Measurements from ENCODE around the gene CYP19A1.
A peak's percentile ranks its signal among the peaks of the same experiment; 100 is the strongest.

Gene CYP19A1

DNA sequence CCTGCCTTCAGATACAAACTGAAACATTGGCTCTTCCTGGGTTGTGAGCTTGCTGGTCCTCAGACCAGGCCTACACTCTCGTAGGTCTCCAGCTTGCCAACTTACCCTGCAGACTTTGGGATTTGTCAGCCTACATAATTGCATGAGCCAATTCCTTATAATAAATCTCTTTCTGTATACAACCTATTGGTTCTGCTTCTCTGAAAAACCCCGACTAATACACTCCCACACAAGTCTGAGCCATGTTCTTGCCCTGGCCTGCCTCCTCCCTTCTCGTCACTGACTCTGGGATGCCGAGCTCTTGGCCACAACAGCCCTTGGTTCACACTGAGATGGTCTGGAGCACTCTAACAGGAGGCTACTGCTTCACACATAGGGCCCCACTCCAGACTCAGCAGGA is 9.5 kb downstream of the CYP19A1 start:
- H3K27me3 ChIP-seq (ENCODE audit: insufficient read depth, poor library complexity, severe bottlenecking), result no peaks in the 10 kb centered on the region
- DNase-seq (ENCODE audit: low read depth in 1 of 2, low spot score in 1 of 2), result no peak
- TF ChIP-seq, protein P1, sequence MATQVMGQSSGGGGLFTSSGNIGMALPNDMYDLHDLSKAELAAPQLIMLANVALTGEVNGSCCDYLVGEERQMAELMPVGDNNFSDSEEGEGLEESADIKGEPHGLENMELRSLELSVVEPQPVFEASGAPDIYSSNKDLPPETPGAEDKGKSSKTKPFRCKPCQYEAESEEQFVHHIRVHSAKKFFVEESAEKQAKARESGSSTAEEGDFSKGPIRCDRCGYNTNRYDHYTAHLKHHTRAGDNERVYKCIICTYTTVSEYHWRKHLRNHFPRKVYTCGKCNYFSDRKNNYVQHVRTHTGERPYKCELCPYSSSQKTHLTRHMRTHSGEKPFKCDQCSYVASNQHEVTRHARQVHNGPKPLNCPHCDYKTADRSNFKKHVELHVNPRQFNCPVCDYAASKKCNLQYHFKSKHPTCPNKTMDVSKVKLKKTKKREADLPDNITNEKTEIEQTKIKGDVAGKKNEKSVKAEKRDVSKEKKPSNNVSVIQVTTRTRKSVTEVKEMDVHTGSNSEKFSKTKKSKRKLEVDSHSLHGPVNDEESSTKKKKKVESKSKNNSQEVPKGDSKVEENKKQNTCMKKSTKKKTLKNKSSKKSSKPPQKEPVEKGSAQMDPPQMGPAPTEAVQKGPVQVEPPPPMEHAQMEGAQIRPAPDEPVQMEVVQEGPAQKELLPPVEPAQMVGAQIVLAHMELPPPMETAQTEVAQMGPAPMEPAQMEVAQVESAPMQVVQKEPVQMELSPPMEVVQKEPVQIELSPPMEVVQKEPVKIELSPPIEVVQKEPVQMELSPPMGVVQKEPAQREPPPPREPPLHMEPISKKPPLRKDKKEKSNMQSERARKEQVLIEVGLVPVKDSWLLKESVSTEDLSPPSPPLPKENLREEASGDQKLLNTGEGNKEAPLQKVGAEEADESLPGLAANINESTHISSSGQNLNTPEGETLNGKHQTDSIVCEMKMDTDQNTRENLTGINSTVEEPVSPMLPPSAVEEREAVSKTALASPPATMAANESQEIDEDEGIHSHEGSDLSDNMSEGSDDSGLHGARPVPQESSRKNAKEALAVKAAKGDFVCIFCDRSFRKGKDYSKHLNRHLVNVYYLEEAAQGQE (IDR thresholded peaks at IDR 0.05; ENCODE audit: insufficient replicate concordance, low read depth), result no peak
- TF ChIP-seq GABPA (IDR thresholded peaks at IDR 0.05; ENCODE audit: low read depth) (no peak), POLR2AphosphoS5 (IDR thresholded peaks at IDR 0.05; ENCODE audit: low read depth) (no peak), SPI1 (IDR thresholded peaks at IDR 0.05; ENCODE audit: borderline replicate concordance, low read depth) (no peak)
- TF ChIP-seq, protein P2, sequence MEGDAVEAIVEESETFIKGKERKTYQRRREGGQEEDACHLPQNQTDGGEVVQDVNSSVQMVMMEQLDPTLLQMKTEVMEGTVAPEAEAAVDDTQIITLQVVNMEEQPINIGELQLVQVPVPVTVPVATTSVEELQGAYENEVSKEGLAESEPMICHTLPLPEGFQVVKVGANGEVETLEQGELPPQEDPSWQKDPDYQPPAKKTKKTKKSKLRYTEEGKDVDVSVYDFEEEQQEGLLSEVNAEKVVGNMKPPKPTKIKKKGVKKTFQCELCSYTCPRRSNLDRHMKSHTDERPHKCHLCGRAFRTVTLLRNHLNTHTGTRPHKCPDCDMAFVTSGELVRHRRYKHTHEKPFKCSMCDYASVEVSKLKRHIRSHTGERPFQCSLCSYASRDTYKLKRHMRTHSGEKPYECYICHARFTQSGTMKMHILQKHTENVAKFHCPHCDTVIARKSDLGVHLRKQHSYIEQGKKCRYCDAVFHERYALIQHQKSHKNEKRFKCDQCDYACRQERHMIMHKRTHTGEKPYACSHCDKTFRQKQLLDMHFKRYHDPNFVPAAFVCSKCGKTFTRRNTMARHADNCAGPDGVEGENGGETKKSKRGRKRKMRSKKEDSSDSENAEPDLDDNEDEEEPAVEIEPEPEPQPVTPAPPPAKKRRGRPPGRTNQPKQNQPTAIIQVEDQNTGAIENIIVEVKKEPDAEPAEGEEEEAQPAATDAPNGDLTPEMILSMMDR (IDR thresholded peaks at IDR 0.05; ENCODE audit: insufficient read depth, low read length), result no peak

DNA sequence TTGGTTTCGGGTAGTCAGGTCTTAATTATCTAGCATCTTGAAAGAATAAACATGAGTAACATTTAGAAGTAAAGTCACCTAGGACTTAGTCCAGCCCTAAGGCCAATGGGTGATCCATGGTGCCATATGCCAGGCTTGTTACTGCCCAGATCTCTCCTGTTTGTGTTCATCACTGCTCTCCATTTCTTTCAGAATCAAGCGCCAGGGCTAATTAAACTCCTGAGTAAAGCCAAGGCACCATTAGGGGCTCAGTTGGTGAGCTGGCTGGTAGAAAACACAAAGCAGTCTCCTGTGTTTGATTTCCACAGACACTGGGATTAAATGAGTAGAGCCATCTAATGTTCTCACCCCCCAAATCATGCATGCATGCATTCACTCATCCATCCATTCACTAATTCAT is 11.3 kb downstream of the CYP19A1 start:
- TF ChIP-seq POLR2AphosphoS5 (IDR thresholded peaks at IDR 0.05; ENCODE audit: low read depth), result no peak

More for the DNA sequence above, 9.5 kb downstream of the CYP19A1 start:
- Histone ChIP-seq H3K4me3 (replicated peaks; ENCODE audit: insufficient read depth, low read length) (no peak overlapping the region), H3K27ac (replicated peaks) (no peak overlapping the region)

DNA sequence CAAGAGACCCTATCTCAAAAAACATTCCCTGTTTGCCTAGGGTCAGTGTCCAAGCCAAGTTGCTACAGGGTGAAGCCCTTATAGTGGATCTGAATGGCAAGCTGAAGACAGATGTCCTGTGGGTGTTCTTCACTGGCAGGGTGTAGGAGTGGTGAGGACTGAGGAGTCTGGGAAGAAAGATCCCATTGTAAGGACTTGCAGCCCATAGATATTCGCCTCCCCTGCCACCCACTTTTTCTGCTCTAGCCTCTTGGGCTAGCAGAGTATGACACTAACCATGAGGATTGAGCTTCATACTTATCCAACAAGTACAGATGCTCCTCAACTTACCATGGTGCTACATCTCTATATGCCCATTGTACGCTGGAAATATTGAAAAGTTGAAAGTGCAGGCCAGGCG is 13.2 kb downstream of the CYP19A1 start:
- Histone ChIP-seq H3K4me3 (replicated peaks; ENCODE audit: insufficient read depth, low read length) (no peak overlapping the region), H3K27ac (replicated peaks) (no peak overlapping the region), H3K27me3 (ENCODE audit: insufficient read depth, poor library complexity, severe bottlenecking) (no peaks in the 10 kb centered on the region)
- TF ChIP-seq, protein P2 (IDR thresholded peaks at IDR 0.05; ENCODE audit: insufficient read depth, low read length), result no peak
- TF ChIP-seq, protein P1 (IDR thresholded peaks at IDR 0.05; ENCODE audit: insufficient replicate concordance, low read depth), result no peak
- TF ChIP-seq SPI1 (IDR thresholded peaks at IDR 0.05; ENCODE audit: borderline replicate concordance, low read depth) (no peak), GABPA (IDR thresholded peaks at IDR 0.05; ENCODE audit: low read depth) (no peak), POLR2AphosphoS5 (IDR thresholded peaks at IDR 0.05; ENCODE audit: low read depth) (no peak)
- no peak for DNase-seq (ENCODE audit: low read depth in 1 of 2, low spot score in 1 of 2)

More for the DNA sequence above, 11.3 kb downstream of the CYP19A1 start:
- no peak overlapping the region for H3K4me3 ChIP-seq (replicated peaks; ENCODE audit: insufficient read depth, low read length)
- H3K27me3 ChIP-seq (ENCODE audit: insufficient read depth, poor library complexity, severe bottlenecking), result no peaks in the 10 kb centered on the region
- no peak overlapping the region for H3K27ac ChIP-seq (replicated peaks)
- DNase-seq (ENCODE audit: low read depth in 1 of 2, low spot score in 1 of 2), result no peak

DNA sequence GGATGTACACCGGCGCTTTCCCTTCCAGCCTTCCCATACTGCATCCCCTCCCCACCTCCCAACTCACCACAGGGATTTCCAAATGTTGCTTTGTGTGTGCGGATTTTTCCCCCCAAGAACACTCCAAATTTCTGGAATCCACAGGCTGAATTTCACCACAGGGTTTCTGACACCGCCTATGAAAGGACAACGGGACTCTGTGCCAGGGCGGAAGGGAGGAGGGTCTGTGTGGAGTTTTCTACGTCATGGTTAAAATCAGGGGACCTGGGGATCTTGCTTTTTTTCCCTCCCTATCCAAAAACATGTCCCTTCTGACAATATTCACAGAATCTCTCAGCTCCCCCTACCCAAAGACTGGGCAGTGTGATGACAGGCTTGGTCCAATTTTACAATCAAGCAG is 14.6 kb downstream of the CYP19A1 start:
- H3K27ac ChIP-seq (replicated peaks), result peak overlapping the region; percentile 85
- TF ChIP-seq POLR2AphosphoS5 (IDR thresholded peaks at IDR 0.05; ENCODE audit: low read depth) (no peak), GABPA (IDR thresholded peaks at IDR 0.05; ENCODE audit: low read depth) (no peak), SPI1 (IDR thresholded peaks at IDR 0.05; ENCODE audit: borderline replicate concordance, low read depth) (no peak)
- TF ChIP-seq, protein P1 (IDR thresholded peaks at IDR 0.05; ENCODE audit: insufficient replicate concordance, low read depth), result no peak
- TF ChIP-seq, protein P2 (IDR thresholded peaks at IDR 0.05; ENCODE audit: insufficient read depth, low read length), result no peak
- H3K4me3 ChIP-seq (replicated peaks; ENCODE audit: insufficient read depth, low read length), result no peak overlapping the region

More for the DNA sequence above, 14.6 kb downstream of the CYP19A1 start:
- DNase-seq (ENCODE audit: low read depth in 1 of 2, low spot score in 1 of 2), result no peak
- no peaks in the 10 kb centered on the region for H3K27me3 ChIP-seq (ENCODE audit: insufficient read depth, poor library complexity, severe bottlenecking)

Measured in HL-60 (cell line).